OCI-LY7 (cell line): Measurements from ENCODE around the gene SLC22A1. TPM values are rescaled to one million over a fixed set of nuclear protein-coding genes. Genes with fewer than 3 reads are reported as not detected.

Experiments used
- BruUV-seq: library from RNA; stranded (reverse); fragments of 400-500 nt; replicated peaks from 2 replicates; lab custom pipeline; 2021; lab: Mats Ljungman, UMichigan
- CTCF ChIA-PET: fragments of 300-600 bp; sonication (Branson Sonifier 250); formaldehyde crosslinking; loops from one replicate; lab custom pipeline; 2022; ENCODE audit warnings: antibody characterized with exemption; ENCODE audit not compliant: unreplicated experiment; lab: Charles Lee
- POLR2A ChIA-PET: fragments of 300-600 bp; sonication (Branson Sonifier 250); formaldehyde crosslinking; loops from one replicate; lab custom pipeline; 2022; ENCODE audit warnings: antibody characterized with exemption; lab: Charles Lee
- DNase-seq: peaks from one replicate; pipeline ENCODE4 v3.0.0-alpha.2; 2015; ENCODE audit warnings: low spot score
- H2AFZ ChIP-seq: fragments of 200-600 bp; sonication (generic), shearing (Covaris generic); 2 replicates; pipeline ENCODE4 v1.6.1; 2014; ENCODE audit warnings: mild to moderate bottlenecking, antibody characterized with exemption, low read length, moderate library complexity
- H3K27ac ChIP-seq: fragments of 200-600 bp; sonication (generic); 2 replicates; pipeline ENCODE4 v1.5.1; 2014; ENCODE audit warnings: mixed run types, low read depth, mild to moderate bottlenecking, moderate library complexity, low read length, inconsistent platforms; ENCODE audit not compliant: poor library complexity, severe bottlenecking
- H3K36me3 ChIP-seq: fragments of 200-600 bp; sonication (generic); 2 replicates; pipeline ENCODE4 v1.6.1; 2014; ENCODE audit warnings: mild to moderate bottlenecking, antibody characterized with exemption, low read length, moderate library complexity, mixed read lengths; ENCODE audit not compliant: insufficient read depth
- H3K4me1 ChIP-seq: fragments of 200-600 bp; sonication (generic); 2 replicates; pipeline ENCODE4 v1.5.1; 2014; ENCODE audit warnings: mild to moderate bottlenecking, low read length; ENCODE audit not compliant: insufficient read depth, poor library complexity, severe bottlenecking
- H3K4me2 ChIP-seq: fragments of 200-600 bp; sonication (generic); 2 replicates; pipeline ENCODE4 v1.6.1; 2014; ENCODE audit warnings: mild to moderate bottlenecking, low read length
- H3K4me3 ChIP-seq: fragments of 200-600 bp; sonication (generic); 2 replicates; pipeline ENCODE4 v1.5.1; 2014; ENCODE audit warnings: mild to moderate bottlenecking, low read depth, low read length; ENCODE audit not compliant: poor library complexity, severe bottlenecking
- H3K79me2 ChIP-seq: fragments of 200-600 bp; sonication (generic); 2 replicates; pipeline ENCODE4 v1.6.1; 2016; ENCODE audit warnings: low read depth, mild to moderate bottlenecking, low read length, moderate library complexity, mixed read lengths; ENCODE audit not compliant: insufficient read depth
- H3K9me2 ChIP-seq: fragments of 200-600 bp; sonication (generic); 2 replicates; pipeline ENCODE4 v1.6.1; 2016; ENCODE audit warnings: mild to moderate bottlenecking, low read length, mixed read lengths; ENCODE audit not compliant: insufficient read depth
- H3K9me3 ChIP-seq: fragments of 200-600 bp; sonication (generic); 2 replicates; pipeline ENCODE4 v1.6.1; 2014; ENCODE audit warnings: mild to moderate bottlenecking, mixed run types, low read length, mixed read lengths
- H4K20me1 ChIP-seq: fragments of 200-600 bp; sonication (generic); 2 replicates; pipeline ENCODE4 v1.6.1; 2014; ENCODE audit warnings: mild to moderate bottlenecking, antibody characterized with exemption, low read length, moderate library complexity, mixed read lengths; ENCODE audit not compliant: insufficient read depth
- EZH2phosphoT487 ChIP-seq: fragments of 200-600 bp; sonication (generic); IDR thresholded peaks from 2 replicates; pipeline ENCODE4 v1.6.1; 2018; ENCODE audit warnings: low read depth, borderline replicate concordance, mild to moderate bottlenecking, mixed run types, antibody characterized with exemption, low read length, moderate library complexity, mixed read lengths
- intact Hi-C: fragments of 100-400 bp; cut with micrococcal nuclease; formaldehyde crosslinking; loops from one replicate; pipeline ENCODE4 v1.10.0; 2022; ENCODE audit not compliant: unreplicated experiment
- total RNA-seq, 2 experiments: library from RNA; depleted of rRNA in 1 of 2; stranded (reverse); fragments of >200 nt in 1 of 2; shearing (Covaris generic) in 1 of 2; gene quantifications; 2 replicates each; pipeline ENCODE4 v1.2.3, GENCODE V29; 2014 to 2022
- TF ChIP-seq, protein P1 (sequence below): fragments of 200-600 bp; sonication (generic); conservative IDR thresholded peaks from 2 replicates; pipeline ENCODE4 v1.5.1; 2014; ENCODE audit warnings: mild to moderate bottlenecking, antibody characterized with exemption, low read length, moderate library complexity, mixed read lengths

The SLC22A1 gene
- total RNA-seq, 2 experiments from 2014 or later = not detected

- no TSS peak for BruUV-seq
- no peak for DNase-seq
- no peaks in the 10 kb centered on the region for H3K79me2 ChIP-seq
- no peaks in the 10 kb centered on the region for H3K9me2 ChIP-seq
- H4K20me1 ChIP-seq = no peaks in the 10 kb centered on the region
- no peak overlapping the region for H3K4me3 ChIP-seq
- H3K36me3 ChIP-seq = no peaks in the 10 kb centered on the region
- no peak overlapping the region for H3K27ac ChIP-seq
- H3K9me3 ChIP-seq = 0 out of 2 replicates have a peak, but pooled peaks cover 7% of the 10 kb centered on the region
- CTCF ChIA-PET = no interaction called here
- H3K4me2 ChIP-seq = no peak overlapping the region
- no peaks in the 10 kb centered on the region for H3K4me1 ChIP-seq
- TF ChIP-seq, protein P1, sequence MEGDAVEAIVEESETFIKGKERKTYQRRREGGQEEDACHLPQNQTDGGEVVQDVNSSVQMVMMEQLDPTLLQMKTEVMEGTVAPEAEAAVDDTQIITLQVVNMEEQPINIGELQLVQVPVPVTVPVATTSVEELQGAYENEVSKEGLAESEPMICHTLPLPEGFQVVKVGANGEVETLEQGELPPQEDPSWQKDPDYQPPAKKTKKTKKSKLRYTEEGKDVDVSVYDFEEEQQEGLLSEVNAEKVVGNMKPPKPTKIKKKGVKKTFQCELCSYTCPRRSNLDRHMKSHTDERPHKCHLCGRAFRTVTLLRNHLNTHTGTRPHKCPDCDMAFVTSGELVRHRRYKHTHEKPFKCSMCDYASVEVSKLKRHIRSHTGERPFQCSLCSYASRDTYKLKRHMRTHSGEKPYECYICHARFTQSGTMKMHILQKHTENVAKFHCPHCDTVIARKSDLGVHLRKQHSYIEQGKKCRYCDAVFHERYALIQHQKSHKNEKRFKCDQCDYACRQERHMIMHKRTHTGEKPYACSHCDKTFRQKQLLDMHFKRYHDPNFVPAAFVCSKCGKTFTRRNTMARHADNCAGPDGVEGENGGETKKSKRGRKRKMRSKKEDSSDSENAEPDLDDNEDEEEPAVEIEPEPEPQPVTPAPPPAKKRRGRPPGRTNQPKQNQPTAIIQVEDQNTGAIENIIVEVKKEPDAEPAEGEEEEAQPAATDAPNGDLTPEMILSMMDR = no peak
- TF ChIP-seq EZH2phosphoT487 = no peak
- POLR2A ChIA-PET = no interaction called here
- intact Hi-C loops = no loop called here
- H2AFZ ChIP-seq = no peak overlapping the region
Measured at GRCh38 chr6:160116411-160116810, 5.2 kb upstream of the SLC22A1 start.

DNA sequence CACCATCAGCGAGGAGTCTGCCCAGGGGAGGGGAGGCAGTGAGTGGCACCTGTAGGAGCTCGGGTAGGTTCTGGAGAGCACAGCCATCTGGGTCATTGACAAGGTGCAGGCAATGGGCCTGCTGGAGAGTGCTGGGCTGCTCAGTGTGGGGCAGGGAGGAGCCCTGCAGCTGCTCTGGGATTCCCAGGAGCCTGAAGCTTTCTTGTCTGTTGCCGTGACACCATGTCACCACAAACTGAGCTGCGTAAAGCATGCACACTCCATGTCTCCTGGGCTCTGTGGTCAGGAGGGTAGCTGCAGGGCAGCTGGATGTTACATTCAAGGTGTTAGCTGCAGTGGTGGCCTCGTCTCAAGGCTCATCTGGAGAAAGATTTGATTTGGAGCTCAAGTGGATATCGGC lies 4.5 kb upstream of the SLC22A1 start:
- no peaks in the 10 kb centered on the region for H3K4me1 ChIP-seq
- no peak overlapping the region for H3K27ac ChIP-seq
- POLR2A ChIA-PET = interaction anchor here (0.6 kb wide), 1 partner anchor 317 kb away, joined by 3 read pairs; no protein-coding TSS in a partner anchor
- no peaks in the 10 kb centered on the region for H4K20me1 ChIP-seq
- no peaks in the 10 kb centered on the region for H3K9me2 ChIP-seq
- H3K79me2 ChIP-seq = no peaks in the 10 kb centered on the region
- no peak overlapping the region for H2AFZ ChIP-seq
- no peak for TF ChIP-seq EZH2phosphoT487
- TF ChIP-seq, protein P1 = no peak
- H3K4me2 ChIP-seq = no peak overlapping the region
- no TSS peak for BruUV-seq
- H3K9me3 ChIP-seq = 0 out of 2 replicates have a peak, but pooled peaks cover 7% of the 10 kb centered on the region
- CTCF ChIA-PET = no interaction called here
- H3K36me3 ChIP-seq = no peaks in the 10 kb centered on the region
- intact Hi-C loops = no loop called here
- DNase-seq = no peak
- no peak overlapping the region for H3K4me3 ChIP-seq

- Histone ChIP-seq H3K79me2 (no peaks in the 10 kb centered on the region), H3K9me3 (0 out of 2 replicates have a peak, but pooled peaks cover 7% of the 10 kb centered on the region), H3K9me2 (no peaks in the 10 kb centered on the region), H3K4me1 (no peaks in the 10 kb centered on the region), H2AFZ (no peak overlapping the region), H3K4me3 (no peak overlapping the region), H3K36me3 (no peaks in the 10 kb centered on the region), H3K27ac (no peak overlapping the region), H3K4me2 (no peak overlapping the region), H4K20me1 (no peaks in the 10 kb centered on the region)
- CTCF ChIA-PET = no interaction called here
- no TSS peak for BruUV-seq
- no peak for DNase-seq
- intact Hi-C loops = no loop called here
- no peak for TF ChIP-seq EZH2phosphoT487
- TF ChIP-seq, protein P1 = no peak
- POLR2A ChIA-PET = no interaction called here
Measured at GRCh38 chr6:160118620-160119229, 2.9 kb upstream of the SLC22A1 start.
